T-helper 1 cell treated with Interleukin-12 subunit alpha and Interleukin-12 subunit beta and Interleukin-4 antibody, amounts not matched to agents 30 μg/mL and 1 μg/mL, for 36 hours (primary cell): ENCODE results near the gene PSMD13.

Source experiments
- H3K27ac Mint-ChIP-seq: one replicate; pipeline ENCODE4 v1.8.0; 2021; ENCODE audit warnings: mild to moderate bottlenecking, mixed read lengths
- H3K27me3 Mint-ChIP-seq: one replicate; pipeline ENCODE4 v1.8.0; 2021; ENCODE audit warnings: low read depth, mixed read lengths
- H3K36me3 Mint-ChIP-seq: one replicate; pipeline ENCODE4 v1.8.0; 2021; ENCODE audit warnings: low read depth, mixed read lengths
- H3K4me1 Mint-ChIP-seq: one replicate; pipeline ENCODE4 v1.8.0; 2021; ENCODE audit warnings: low read depth, mixed read lengths
- H3K4me3 Mint-ChIP-seq: one replicate; pipeline ENCODE4 v1.8.0; 2021; ENCODE audit warnings: mild to moderate bottlenecking, moderate library complexity, mixed read lengths
- H3K9me3 Mint-ChIP-seq: one replicate; pipeline ENCODE4 v1.8.0; 2021; ENCODE audit warnings: mixed read lengths

Gene PSMD13

DNA sequence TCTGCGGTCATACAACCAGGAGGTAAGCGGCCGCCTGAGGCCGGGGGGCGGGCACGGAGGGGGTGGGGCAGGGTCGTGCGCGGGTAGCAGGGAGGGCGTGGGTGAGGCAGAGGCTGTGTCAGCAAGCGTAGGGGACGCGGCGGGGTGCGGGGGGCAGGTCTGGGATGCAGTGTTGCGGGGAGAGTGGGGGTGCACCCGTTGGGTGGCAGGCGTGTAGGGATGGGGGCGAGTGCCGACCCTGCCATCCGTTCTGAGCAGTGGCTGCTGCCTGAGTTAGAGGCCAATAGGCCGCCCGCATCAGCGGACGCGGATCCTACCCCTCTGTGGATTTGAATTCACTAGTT, 27.9 kb upstream of the PSMD13 start:
- Mint-ChIP-seq H3K27me3 (no peaks in the 10 kb centered on the region), H3K27ac (peak overlapping the region; percentile 97), H3K9me3 (no peaks in the 10 kb centered on the region), H3K4me1 (peaks cover 27% of the 10 kb centered on the region), H3K36me3 (peaks cover 25% of the 10 kb centered on the region), H3K4me3 (peak overlapping the region; percentile 91)

DNA sequence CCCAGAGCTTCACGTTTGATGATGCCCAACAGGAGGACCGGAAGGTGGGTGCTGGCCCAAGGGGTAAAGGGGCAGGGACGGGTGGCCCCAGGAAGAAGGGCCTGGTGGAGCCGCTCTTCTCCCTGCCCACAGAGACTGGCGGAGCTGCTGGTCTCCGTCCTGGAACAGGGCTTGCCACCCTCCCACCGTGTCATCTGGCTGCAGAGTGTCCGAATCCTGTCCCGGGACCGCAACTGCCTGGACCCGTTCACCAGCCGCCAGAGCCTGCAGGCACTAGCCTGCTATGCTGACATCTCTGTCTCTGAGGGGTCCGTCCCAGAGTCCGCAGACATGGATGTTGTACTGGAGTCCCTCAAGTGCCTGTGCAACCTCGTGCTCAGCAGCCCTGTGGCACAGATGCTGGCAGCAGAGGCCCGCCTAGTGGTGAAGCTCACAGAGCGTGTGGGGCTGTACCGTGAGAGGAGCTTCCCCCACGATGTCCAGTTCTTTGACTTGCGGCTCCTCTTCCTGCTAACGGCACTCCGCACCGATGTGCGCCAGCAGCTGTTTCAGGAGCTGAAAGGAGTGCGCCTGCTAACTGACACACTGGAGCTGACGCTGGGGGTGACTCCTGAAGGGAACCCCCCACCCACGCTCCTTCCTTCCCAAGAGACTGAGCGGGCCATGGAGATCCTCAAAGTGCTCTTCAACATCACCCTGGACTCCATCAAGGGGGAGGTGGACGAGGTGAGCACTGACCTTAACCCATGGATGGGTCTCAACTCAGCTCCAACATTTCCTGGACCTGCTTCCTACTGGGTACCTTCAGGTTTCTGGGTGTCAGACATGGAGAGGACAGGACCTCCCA, 27.3 kb upstream of the PSMD13 start:
- H3K27me3 Mint-ChIP-seq = no peaks in the 10 kb centered on the region
- H3K4me3 Mint-ChIP-seq = peak overlapping the region; percentile 91
- H3K36me3 Mint-ChIP-seq = peaks cover 28% of the 10 kb centered on the region
- peak overlapping the region; percentile 97 for H3K27ac Mint-ChIP-seq
- H3K4me1 Mint-ChIP-seq = peaks cover 27% of the 10 kb centered on the region
- no peaks in the 10 kb centered on the region for H3K9me3 Mint-ChIP-seq

GRCh38 chr11:210122-210802, 26.5 kb upstream of the PSMD13 start:
- H3K4me3 Mint-ChIP-seq = peak overlapping the region; percentile 91
- H3K36me3 Mint-ChIP-seq = peaks cover 29% of the 10 kb centered on the region
- H3K4me1 Mint-ChIP-seq = peaks cover 27% of the 10 kb centered on the region
- H3K27me3 Mint-ChIP-seq = no peaks in the 10 kb centered on the region
- no peaks in the 10 kb centered on the region for H3K9me3 Mint-ChIP-seq
- no peak overlapping the region for H3K27ac Mint-ChIP-seq

DNA sequence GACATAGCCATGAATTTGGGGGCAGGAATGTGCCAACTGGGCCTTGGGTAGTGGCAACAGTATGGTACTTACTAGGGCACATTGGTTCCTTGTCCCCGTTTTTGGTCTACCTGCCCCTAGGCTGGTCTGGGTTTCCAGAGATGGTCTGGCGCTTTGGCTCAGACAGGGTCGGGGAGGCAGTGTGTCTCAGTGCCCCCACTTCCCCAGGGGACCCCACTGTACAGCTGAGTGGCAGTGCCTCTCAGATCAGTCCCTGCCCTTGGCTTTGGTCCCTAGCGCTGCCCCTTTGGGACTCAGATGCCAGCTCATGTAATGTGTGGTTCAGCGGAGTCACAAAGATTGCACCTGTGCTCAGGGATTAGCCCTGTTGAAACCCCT, 26.0 kb upstream of the PSMD13 start:
- Mint-ChIP-seq H3K27me3 (no peaks in the 10 kb centered on the region), H3K4me1 (peaks cover 24% of the 10 kb centered on the region), H3K4me3 (peak overlapping the region; percentile 16), H3K36me3 (peaks cover 29% of the 10 kb centered on the region), H3K27ac (no peak overlapping the region), H3K9me3 (no peaks in the 10 kb centered on the region)

GRCh38 chr11:211295-211694, 25.5 kb upstream of the PSMD13 start:
- Mint-ChIP-seq H3K27me3 (no peaks in the 10 kb centered on the region), H3K9me3 (no peaks in the 10 kb centered on the region), H3K27ac (no peak overlapping the region), H3K4me1 (peaks cover 19% of the 10 kb centered on the region), H3K4me3 (peak overlapping the region; percentile 16), H3K36me3 (peaks cover 32% of the 10 kb centered on the region)

- H3K36me3 Mint-ChIP-seq = peaks cover 29% of the 10 kb centered on the region
- peak overlapping the region; percentile 16 for H3K4me3 Mint-ChIP-seq
- no peaks in the 10 kb centered on the region for H3K27me3 Mint-ChIP-seq
- H3K4me1 Mint-ChIP-seq = peaks cover 19% of the 10 kb centered on the region
- H3K27ac Mint-ChIP-seq = no peak overlapping the region
- H3K9me3 Mint-ChIP-seq = no peaks in the 10 kb centered on the region
These were observed 25.0 kb upstream of the PSMD13 start for GRCh38 chr11:211741-212140.

DNA sequence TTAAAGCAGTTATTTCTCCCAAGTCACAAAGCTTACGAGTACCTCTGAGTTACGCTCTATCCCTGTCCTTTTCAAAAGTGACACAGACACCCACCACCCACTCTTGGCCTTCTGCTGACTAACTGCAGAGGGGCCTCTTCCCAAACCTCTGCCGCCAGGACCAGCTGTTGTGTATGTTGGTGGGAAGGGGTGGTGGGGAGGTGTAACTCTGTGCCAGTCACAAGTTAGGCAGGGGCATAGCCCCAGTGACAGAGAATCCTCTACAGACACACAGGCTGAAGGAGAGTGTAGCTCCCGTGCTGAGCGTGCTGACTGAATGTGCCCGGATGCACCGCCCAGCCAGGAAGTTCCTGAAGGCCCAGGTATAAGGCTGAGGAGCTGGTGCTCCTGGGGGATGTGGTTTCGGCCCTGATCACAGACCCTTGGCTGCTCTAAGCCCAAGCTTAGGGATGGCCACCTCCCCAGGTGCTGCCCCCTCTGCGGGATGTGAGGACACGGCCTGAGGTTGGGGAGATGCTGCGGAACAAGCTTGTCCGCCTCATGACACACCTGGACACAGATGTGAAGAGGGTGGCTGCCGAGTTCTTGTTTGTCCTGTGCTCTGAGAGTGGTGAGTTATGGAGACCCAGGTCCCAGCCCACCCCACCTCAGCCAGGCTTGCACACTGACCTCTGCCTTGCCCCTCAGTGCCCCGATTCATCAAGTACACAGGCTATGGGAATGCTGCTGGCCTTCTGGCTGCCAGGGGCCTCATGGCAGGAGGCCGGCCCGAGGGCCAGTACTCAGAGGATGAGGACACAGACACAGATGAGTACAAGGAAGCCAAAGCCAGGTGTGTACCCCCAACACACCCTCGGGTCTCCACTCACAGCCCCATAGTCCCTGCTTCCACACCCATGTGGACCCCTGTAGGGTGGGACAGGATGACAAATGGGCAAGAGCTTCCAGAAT, 24.4 kb upstream of the PSMD13 start:
- H3K4me3 Mint-ChIP-seq = no peak overlapping the region
- no peaks in the 10 kb centered on the region for H3K9me3 Mint-ChIP-seq
- H3K4me1 Mint-ChIP-seq = peaks cover 19% of the 10 kb centered on the region
- no peaks in the 10 kb centered on the region for H3K27me3 Mint-ChIP-seq
- H3K27ac Mint-ChIP-seq = no peak overlapping the region
- H3K36me3 Mint-ChIP-seq = peaks cover 29% of the 10 kb centered on the region

DNA sequence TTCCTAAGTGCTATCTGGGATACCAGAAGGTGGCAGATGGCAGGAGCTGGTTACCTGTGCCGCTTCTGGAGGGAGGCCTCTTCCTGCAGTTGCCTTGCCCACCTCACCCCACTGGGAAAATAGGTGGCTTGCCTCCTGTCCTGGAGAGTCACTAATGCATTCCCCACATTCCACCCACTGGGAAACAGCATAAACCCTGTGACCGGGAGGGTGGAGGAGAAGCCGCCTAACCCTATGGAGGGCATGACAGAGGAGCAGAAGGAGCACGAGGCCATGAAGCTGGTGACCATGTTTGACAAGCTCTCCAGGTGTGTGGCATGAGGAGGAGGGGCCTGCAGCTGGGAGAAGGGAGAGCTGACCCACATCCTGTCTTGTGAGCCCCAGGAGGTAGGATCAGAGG, 23.7 kb upstream of the PSMD13 start:
- Mint-ChIP-seq H3K9me3 (no peaks in the 10 kb centered on the region), H3K27me3 (no peaks in the 10 kb centered on the region), H3K27ac (no peak overlapping the region), H3K4me1 (peaks cover 23% of the 10 kb centered on the region), H3K4me3 (no peak overlapping the region), H3K36me3 (peaks cover 29% of the 10 kb centered on the region)

DNA sequence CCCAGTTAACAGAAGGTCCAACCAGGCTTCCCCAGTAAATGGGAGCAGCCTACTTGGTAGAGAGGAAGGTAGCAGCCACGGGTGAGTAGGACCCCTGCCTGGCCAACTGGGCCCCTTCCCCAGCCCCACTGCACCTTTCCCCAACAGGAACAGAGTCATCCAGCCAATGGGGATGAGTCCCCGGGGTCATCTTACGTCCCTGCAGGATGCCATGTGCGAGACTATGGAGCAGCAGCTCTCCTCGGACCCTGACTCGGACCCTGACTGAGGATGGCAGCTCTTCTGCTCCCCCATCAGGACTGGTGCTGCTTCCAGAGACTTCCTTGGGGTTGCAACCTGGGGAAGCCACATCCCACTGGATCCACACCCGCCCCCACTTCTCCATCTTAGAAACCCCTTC, 22.7 kb upstream of the PSMD13 start:
- no peaks in the 10 kb centered on the region for H3K9me3 Mint-ChIP-seq
- H3K27me3 Mint-ChIP-seq = no peaks in the 10 kb centered on the region
- peaks cover 29% of the 10 kb centered on the region for H3K36me3 Mint-ChIP-seq
- peaks cover 23% of the 10 kb centered on the region for H3K4me1 Mint-ChIP-seq
- no peak overlapping the region for H3K4me3 Mint-ChIP-seq
- H3K27ac Mint-ChIP-seq = no peak overlapping the region

DNA sequence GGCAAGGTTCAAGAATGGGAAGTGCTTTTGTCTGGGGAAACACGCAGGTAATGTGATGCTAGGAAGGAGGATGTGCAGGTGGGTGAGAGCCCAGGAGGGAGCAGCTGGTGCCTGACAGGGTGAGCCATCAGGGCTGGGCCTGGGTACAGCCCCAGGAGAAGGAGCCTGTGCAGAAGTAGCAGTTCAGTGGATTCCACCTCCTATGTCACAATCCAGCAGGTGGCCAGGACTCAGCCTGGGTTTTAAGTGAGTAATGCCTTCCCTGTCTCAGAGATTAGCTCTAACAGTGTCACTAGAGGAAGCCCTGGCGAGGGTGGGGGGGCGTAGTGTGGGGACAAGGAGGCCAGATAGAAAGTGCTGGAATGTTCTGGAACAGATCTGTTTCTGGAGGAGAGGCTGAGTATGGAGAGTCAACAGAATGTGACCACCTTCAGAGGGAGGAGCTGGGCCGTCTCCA, 21.2 kb upstream of the PSMD13 start:
- peaks cover 24% of the 10 kb centered on the region for H3K36me3 Mint-ChIP-seq
- H3K27ac Mint-ChIP-seq = no peak overlapping the region
- peaks cover 15% of the 10 kb centered on the region for H3K4me1 Mint-ChIP-seq
- H3K27me3 Mint-ChIP-seq = no peaks in the 10 kb centered on the region
- H3K4me3 Mint-ChIP-seq = no peak overlapping the region
- no peaks in the 10 kb centered on the region for H3K9me3 Mint-ChIP-seq

DNA sequence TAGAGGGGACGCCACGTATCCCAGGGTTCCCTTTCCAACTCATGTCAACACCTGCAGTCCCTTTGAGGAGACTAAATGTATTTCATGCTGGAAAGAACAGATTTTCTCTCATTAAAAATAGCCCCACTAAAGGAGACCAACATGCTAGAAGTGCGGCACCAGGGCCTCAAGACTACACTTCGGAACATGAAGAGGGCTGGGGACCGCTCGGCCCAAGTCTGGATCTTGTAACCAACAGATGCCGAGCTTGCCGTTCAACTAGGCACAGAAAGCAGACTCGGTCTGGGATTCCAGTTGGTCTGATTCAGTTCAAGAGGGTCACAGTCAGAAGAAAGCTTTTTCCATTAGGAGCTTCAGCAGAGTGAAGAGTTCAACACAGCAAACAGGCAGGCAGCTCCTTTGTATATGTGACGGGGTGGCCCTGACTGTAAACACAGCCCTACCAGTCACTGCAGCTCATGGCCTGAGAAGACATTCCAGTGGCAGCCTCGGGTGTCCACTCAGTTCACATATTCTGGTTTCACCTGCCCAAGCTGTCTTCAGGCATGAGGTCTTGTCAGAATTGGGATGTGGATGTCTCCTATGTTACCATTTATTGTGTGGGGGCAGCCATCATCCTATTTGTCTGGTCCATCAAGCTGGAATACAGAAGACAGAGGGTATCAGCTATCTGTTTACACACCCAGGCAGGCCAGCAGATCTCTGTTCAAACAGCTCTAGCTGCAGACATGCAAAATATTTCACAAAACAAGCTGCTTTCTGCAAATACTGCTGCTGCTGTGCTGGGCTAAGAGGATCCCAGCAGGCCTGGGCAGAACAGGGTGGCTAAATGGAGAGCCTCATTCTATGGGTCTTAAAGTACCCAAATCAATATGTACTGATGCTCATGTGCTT, 20.4 kb upstream of the PSMD13 start:
- no peak overlapping the region for H3K4me3 Mint-ChIP-seq

DNA sequence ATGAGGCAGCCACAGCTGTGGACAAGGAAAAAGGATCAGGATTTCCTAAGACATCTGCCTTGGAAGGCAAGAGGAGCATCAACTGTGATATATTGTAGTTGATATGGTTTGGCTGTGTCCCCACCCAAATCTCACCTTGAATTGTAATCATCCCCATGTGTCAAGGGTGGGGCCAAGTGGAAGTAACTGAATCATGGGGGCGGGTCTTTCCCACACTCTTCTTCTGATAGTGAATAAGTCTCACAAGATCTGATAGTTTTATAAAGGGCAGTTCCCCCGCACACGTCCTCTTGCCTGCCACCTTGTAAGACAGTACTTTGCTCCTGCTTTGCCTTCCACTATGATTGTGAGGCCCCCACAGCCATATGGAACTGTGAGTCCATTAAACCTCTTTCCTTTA, 19.1 kb upstream of the PSMD13 start:
- Mint-ChIP-seq H3K27me3 (no peaks in the 10 kb centered on the region), H3K27ac (no peak overlapping the region), H3K36me3 (peaks cover 14% of the 10 kb centered on the region), H3K9me3 (no peaks in the 10 kb centered on the region), H3K4me1 (peaks cover 8% of the 10 kb centered on the region), H3K4me3 (no peak overlapping the region)

More for the DNA sequence above, 20.4 kb upstream of the PSMD13 start:
- no peak overlapping the region for H3K27ac Mint-ChIP-seq
- H3K36me3 Mint-ChIP-seq = peaks cover 22% of the 10 kb centered on the region
- H3K9me3 Mint-ChIP-seq = no peaks in the 10 kb centered on the region
- H3K4me1 Mint-ChIP-seq = peaks cover 12% of the 10 kb centered on the region
- H3K27me3 Mint-ChIP-seq = no peaks in the 10 kb centered on the region

GRCh38 chr11:218815-219593, 17.8 kb upstream of the PSMD13 start:
- H3K27me3 Mint-ChIP-seq = no peaks in the 10 kb centered on the region
- no peaks in the 10 kb centered on the region for H3K9me3 Mint-ChIP-seq
- H3K36me3 Mint-ChIP-seq = peaks cover 8% of the 10 kb centered on the region
- no peak overlapping the region for H3K4me3 Mint-ChIP-seq
- H3K4me1 Mint-ChIP-seq = peaks cover 4% of the 10 kb centered on the region
- H3K27ac Mint-ChIP-seq = peak overlapping the region; percentile 13
